SK-N-SH (cell line): ENCODE results near the gene CHCHD6. TPM values are rescaled to one million over a fixed set of nuclear protein-coding genes. Genes with fewer than 3 reads are reported as not detected.

ENCODE experiments used
- CTCF ChIA-PET: fragments of 300-600, 350-600 bp; formaldehyde crosslinking; extraction: SDS; loops from one replicate; lab custom pipeline; 2021; lab: Yijun Ruan, JAX
- POLR2A ChIA-PET: fragments of 350-600 bp; sonication (Branson Sonifier 250); formaldehyde crosslinking; extraction: SDS; loops from one replicate; lab custom pipeline; 2020; ENCODE audit warnings: antibody characterized with exemption, inconsistent platforms; lab: Yijun Ruan, JAX
- DNase-seq: peaks from one replicate; pipeline ENCODE4 v3.0.0; 2012
- H2AFZ ChIP-seq: fragments of 200-600 bp; sonication (generic); 2 replicates; pipeline ENCODE4 v1.8.1; 2016; ENCODE audit warnings: antibody characterized with exemption, mild to moderate bottlenecking, low read depth
- H3F3A ChIP-seq: fragments of 200-600 bp; sonication (generic); replicated peaks from 2 replicates; pipeline ENCODE3; 2016; ENCODE audit warnings: antibody characterized with exemption, mild to moderate bottlenecking; ENCODE audit not compliant: insufficient read depth
- H3K27ac ChIP-seq, 2 experiments: fragments of 200-500 bp in 1 of 2; fragments of 200-600 bp in 1 of 2; sonication (Bioruptor generic) in 1 of 2; sonication (generic), shearing (Covaris generic) in 1 of 2; 2 replicates each; pipeline versions ENCODE4 v1.5.1 to v1.6.1; 2014 to 2016; ENCODE audit warnings: low read depth in 2 of 2, inconsistent platforms in 1 of 2, low read length in 1 of 2, mild to moderate bottlenecking in 1 of 2, mixed read lengths in 1 of 2
- H3K27me3 ChIP-seq: fragments of 200-600 bp; sonication (generic), shearing (Covaris generic); 2 replicates; pipeline ENCODE4 v1.6.1; 2016; ENCODE audit warnings: mixed run types; ENCODE audit not compliant: insufficient read depth
- H3K36me3 ChIP-seq, 2 experiments: fragments of 200-500 bp in 1 of 2; fragments of 200-600 bp in 1 of 2; sonication (Bioruptor generic) in 1 of 2; sonication (generic) in 1 of 2; replicated peaks in 1 of 2; 2 replicates each; pipeline versions ENCODE3 to v1.5.1; 2014 to 2016; ENCODE audit warnings: low read length in 1 of 2, mild to moderate bottlenecking in 1 of 2; ENCODE audit not compliant: insufficient read depth in 2 of 2, control insufficient read depth in 1 of 2
- H3K4me1 ChIP-seq, 2 experiments: fragments of 200-500 bp in 1 of 2; fragments of 200-600 bp in 1 of 2; sonication (Bioruptor generic) in 1 of 2; sonication (generic), shearing (Covaris generic) in 1 of 2; 2 replicates each; pipeline versions ENCODE4 v1.5.1 to v1.6.1; 2014 to 2016; ENCODE audit warnings: low read depth in 1 of 2, low read length in 1 of 2, mixed run types in 1 of 2; ENCODE audit not compliant: insufficient read depth in 2 of 2, control insufficient read depth in 1 of 2
- H3K4me2 ChIP-seq: fragments of 200-600 bp; sonication (generic), shearing (Covaris generic); 2 replicates; pipeline ENCODE4 v1.6.1; 2017; ENCODE audit warnings: mixed run types
- H3K4me3 ChIP-seq, 2 experiments: fragments of 200-500 bp in 1 of 2; fragments of 200-600 bp in 1 of 2; sonication (Bioruptor generic) in 1 of 2; sonication (generic), shearing (Covaris generic) in 1 of 2; 2 replicates each; pipeline versions ENCODE4 v1.5.1 to v1.8.1; 2014 to 2016; ENCODE audit warnings: low read depth in 2 of 2, inconsistent platforms in 1 of 2, low read length in 1 of 2, mild to moderate bottlenecking in 1 of 2, mixed read lengths in 1 of 2, moderate library complexity in 1 of 2
- H3K79me2 ChIP-seq: fragments of 200-600 bp; sonication (generic); 2 replicates; pipeline ENCODE4 v1.8.1; 2017; ENCODE audit warnings: mild to moderate bottlenecking; ENCODE audit not compliant: insufficient read depth
- H3K9ac ChIP-seq: fragments of 200-600 bp; sonication (generic); 2 replicates; pipeline ENCODE4 v1.6.1; 2017; ENCODE audit warnings: mixed run types
- H3K9me2 ChIP-seq: fragments of 200-600 bp; sonication (generic); 2 replicates; pipeline ENCODE4 v1.6.1; 2017; ENCODE audit warnings: mixed run types
- H3K9me3 ChIP-seq: fragments of 200-600 bp; sonication (generic); 2 replicates; pipeline ENCODE4 v1.6.1; 2017; ENCODE audit warnings: mixed run types, mild to moderate bottlenecking, moderate library complexity
- H4K20me1 ChIP-seq: fragments of 200-600 bp; sonication (generic); 2 replicates; pipeline ENCODE4 v1.6.1; 2017; ENCODE audit warnings: mild to moderate bottlenecking, mixed run types; ENCODE audit not compliant: insufficient read depth
- CTCF ChIP-seq: fragments of 200-600 bp; sonication (generic); IDR thresholded peaks from 2 replicates; pipeline ENCODE4 v1.6.1; 2017; ENCODE audit warnings: antibody characterized with exemption, mild to moderate bottlenecking, moderate library complexity
- ELF1 ChIP-seq: IDR thresholded peaks from 2 replicates; pipeline ENCODE4 v1.4.0; 2012
- EZH2phosphoT487 ChIP-seq: fragments of 200-600 bp; sonication (generic); IDR thresholded peaks from 2 replicates; pipeline ENCODE4 v1.6.1; 2017; ENCODE audit warnings: low read depth, mixed run types, mild to moderate bottlenecking, antibody characterized with exemption, moderate library complexity, borderline replicate concordance
- FOSL2 ChIP-seq: IDR thresholded peaks from 2 replicates; pipeline ENCODE4 v1.4.0; 2012; ENCODE audit warnings: low read depth, mild to moderate bottlenecking, moderate library complexity, borderline replicate concordance
- FOXJ3 ChIP-seq: sonication (generic); formaldehyde crosslinking; IDR thresholded peaks from 2 replicates; pipeline ENCODE4 v1.5.1; 2020; ENCODE audit warnings: mild to moderate bottlenecking, missing genetic modification reagents
- FOXM1 ChIP-seq: IDR thresholded peaks from 2 replicates; pipeline ENCODE4 v1.4.0; 2012; ENCODE audit warnings: low read depth, mild to moderate bottlenecking
- GABPA ChIP-seq: IDR thresholded peaks from 2 replicates; pipeline ENCODE4 v1.4.0; 2012; ENCODE audit warnings: low read depth, mild to moderate bottlenecking
- GATA2 ChIP-seq: sonication (generic); formaldehyde crosslinking; IDR thresholded peaks from 2 replicates; pipeline ENCODE4 v1.5.0; 2020; ENCODE audit warnings: mild to moderate bottlenecking, missing genetic modification reagents
- POLR2AphosphoS5 ChIP-seq: IDR thresholded peaks from 2 replicates; pipeline ENCODE4 v1.6.1; 2012; ENCODE audit warnings: low read depth, low read length
- REST ChIP-seq: IDR thresholded peaks from 2 replicates; pipeline ENCODE4 v1.6.1; 2012; ENCODE audit warnings: mild to moderate bottlenecking, low read depth, low read length, moderate library complexity
- TCF12 ChIP-seq: IDR thresholded peaks from 2 replicates; pipeline ENCODE4 v1.4.0; 2012
- USF1 ChIP-seq: IDR thresholded peaks from 2 replicates; pipeline ENCODE4 v1.4.0; 2012; ENCODE audit warnings: low read depth, borderline replicate concordance
- USF2 ChIP-seq: fragments of 150-350 bp; IDR thresholded peaks from 2 replicates; pipeline ENCODE4 v1.6.1; 2017; ENCODE audit warnings: antibody characterized with exemption, low read length, low read depth, borderline replicate concordance
- YY1 ChIP-seq: IDR thresholded peaks from 2 replicates; pipeline ENCODE4 v1.4.0; 2012; ENCODE audit warnings: low read depth, mild to moderate bottlenecking
- ZBTB33 ChIP-seq: IDR thresholded peaks from 2 replicates; pipeline ENCODE4 v1.4.0; 2012; ENCODE audit warnings: low read depth, borderline replicate concordance
- WGBS: methylation state at CpG from one replicate; pipeline ENCODE4 v1.1.6; 2017; ENCODE audit warnings: low lambda C conversion rate; 5-methylcytosine and 5-hydroxymethylcytosine counted together
- polyA plus RNA-seq, 3 experiments: library from polyadenylated mRNA; depleted of rRNA; stranded (reverse); fragments of >200 nt; gene quantifications; 2 replicates each; pipeline ENCODE4 v1.2.3, GENCODE V29; 2012

Gene CHCHD6
- polyA plus RNA-seq, 1 of the 3 experiments (the other 2 are of a cell fraction) = 42.5 TPM

GRCh38 chr3:126987596-126987995 is 283.6 kb downstream of the CHCHD6 start:
- Histone ChIP-seq H3K4me2 (no peak overlapping the region), H2AFZ (no peak overlapping the region), H3K9ac (no peak overlapping the region), H4K20me1 (peaks cover 87% of the 10 kb centered on the region)
- DNase-seq = no peak
- TF ChIP-seq FOSL2 (no peak), ZBTB33 (no peak), YY1 (no peak), POLR2AphosphoS5 (no peak), GATA2 (CRISPR knock-in tag) (no peak), USF1 (no peak), TCF12 (no peak), EZH2phosphoT487 (no peak), GABPA (no peak)
- TF ChIP-seq, all 33 proteins: peak for 0
- H3K9me3 ChIP-seq = no peaks in the 10 kb centered on the region
- H3K9me2 ChIP-seq = no peaks in the 10 kb centered on the region
- peaks cover 92% of the 10 kb centered on the region for H3K79me2 ChIP-seq
- CTCF ChIA-PET = interaction anchor here (0.9 to 7.3 kb wide), 6 partner anchors 14 to 468 kb away, joined by 3 to 77 read pairs (median 4); no protein-coding TSS in a partner anchor
- POLR2A ChIA-PET = no interaction called here
- no peak overlapping the region for H3K27ac ChIP-seq
- H3K27me3 ChIP-seq = no peaks in the 10 kb centered on the region
- H3K4me1 ChIP-seq = peaks cover 10 to 34% of the 10 kb centered on the region in 2 experiments; a peak in 2 of 4 replicates
- H3K36me3 ChIP-seq = peaks cover 0 to 38% of the 10 kb centered on the region in 2 experiments
- H3K4me3 ChIP-seq = no peak overlapping the region
- 92% methylated on average over 4 of the region's 8 CpGs for WGBS
- H3F3A ChIP-seq = no peaks in the 10 kb centered on the region

GRCh38 chr3:126988451-126989021 is 284.5 kb downstream of the CHCHD6 start:
- no peak overlapping the region; a peak in 1 of 4 replicates for H3K27ac ChIP-seq
- peaks cover 100% of the 10 kb centered on the region for H3K79me2 ChIP-seq
- ChIA-PET CTCF (interaction anchor here (0.8 to 7.3 kb wide), 8 partner anchors 10 to 467 kb away, joined by 3 to 77 read pairs (median 4); no protein-coding TSS in a partner anchor), POLR2A (no interaction called here)
- peaks cover 96% of the 10 kb centered on the region for H4K20me1 ChIP-seq
- no peaks in the 10 kb centered on the region for H3F3A ChIP-seq
- no peak overlapping the region for H3K9ac ChIP-seq
- no peaks in the 10 kb centered on the region for H3K27me3 ChIP-seq
- H3K4me2 ChIP-seq = no peak overlapping the region
- peaks cover 0 to 44% of the 10 kb centered on the region in 2 experiments for H3K36me3 ChIP-seq
- no peak overlapping the region for H2AFZ ChIP-seq
- no peak overlapping the region for H3K4me3 ChIP-seq
- peaks cover 10 to 33% of the 10 kb centered on the region in 2 experiments; a peak in 2 of 4 replicates for H3K4me1 ChIP-seq
- no peaks in the 10 kb centered on the region for H3K9me3 ChIP-seq
- no peaks in the 10 kb centered on the region for H3K9me2 ChIP-seq
- 79% methylated on average over 5 of the region's 26 CpGs for WGBS
- DNase-seq = no peak
- TF ChIP-seq CTCF (no peak), ZBTB33 (no peak), FOXJ3 (no peak), FOXM1 (no peak), USF2 (no peak), REST (no peak), ELF1 (no peak)
